Measurements from ENCODE around the gene HLA-DOA.

The HLA-DOA gene

GRCh38 chr6:32995448-32995847 is 13.9 kb downstream of the HLA-DOA start:
- Histone ChIP-seq H3K4me2 (no peak overlapping the region), H2AFZ (ENCODE audit: low read depth) (no peak overlapping the region), H3K27me3 (ENCODE audit: insufficient read depth, low read depth) (no peaks in the 10 kb centered on the region), H3K4me1 (ENCODE audit: low read depth, poor library complexity, severe bottlenecking) (no peaks in the 10 kb centered on the region), H3K79me2 (ENCODE audit: insufficient read depth, low read depth) (no peaks in the 10 kb centered on the region), H3K4me3 (IDR thresholded peaks at IDR 0.05; ENCODE audit: insufficient read depth, low read depth, low read length) (no peak overlapping the region), H3K27ac (no peak overlapping the region), H3K9ac (no peak overlapping the region), H3K36me3 (ENCODE audit: insufficient read depth) (no peaks in the 10 kb centered on the region), H4K20me1 (ENCODE audit: insufficient read depth) (no peaks in the 10 kb centered on the region)
- TF ChIP-seq, protein P1, sequence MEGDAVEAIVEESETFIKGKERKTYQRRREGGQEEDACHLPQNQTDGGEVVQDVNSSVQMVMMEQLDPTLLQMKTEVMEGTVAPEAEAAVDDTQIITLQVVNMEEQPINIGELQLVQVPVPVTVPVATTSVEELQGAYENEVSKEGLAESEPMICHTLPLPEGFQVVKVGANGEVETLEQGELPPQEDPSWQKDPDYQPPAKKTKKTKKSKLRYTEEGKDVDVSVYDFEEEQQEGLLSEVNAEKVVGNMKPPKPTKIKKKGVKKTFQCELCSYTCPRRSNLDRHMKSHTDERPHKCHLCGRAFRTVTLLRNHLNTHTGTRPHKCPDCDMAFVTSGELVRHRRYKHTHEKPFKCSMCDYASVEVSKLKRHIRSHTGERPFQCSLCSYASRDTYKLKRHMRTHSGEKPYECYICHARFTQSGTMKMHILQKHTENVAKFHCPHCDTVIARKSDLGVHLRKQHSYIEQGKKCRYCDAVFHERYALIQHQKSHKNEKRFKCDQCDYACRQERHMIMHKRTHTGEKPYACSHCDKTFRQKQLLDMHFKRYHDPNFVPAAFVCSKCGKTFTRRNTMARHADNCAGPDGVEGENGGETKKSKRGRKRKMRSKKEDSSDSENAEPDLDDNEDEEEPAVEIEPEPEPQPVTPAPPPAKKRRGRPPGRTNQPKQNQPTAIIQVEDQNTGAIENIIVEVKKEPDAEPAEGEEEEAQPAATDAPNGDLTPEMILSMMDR (conservative IDR thresholded peaks at IDR 0.05; ENCODE audit: low read depth, low read length) = no peak

GRCh38 chr6:32993363-32993973 is 15.9 kb downstream of the HLA-DOA start:
- H3K79me2 ChIP-seq (ENCODE audit: insufficient read depth, low read depth) = no peaks in the 10 kb centered on the region
- no peaks in the 10 kb centered on the region for H3K27me3 ChIP-seq (ENCODE audit: insufficient read depth, low read depth)
- no peaks in the 10 kb centered on the region for H3K36me3 ChIP-seq (ENCODE audit: insufficient read depth)
- no peak overlapping the region for H3K4me2 ChIP-seq
- H3K27ac ChIP-seq = no peak overlapping the region
- no peaks in the 10 kb centered on the region for H4K20me1 ChIP-seq (ENCODE audit: insufficient read depth)
- H3K4me3 ChIP-seq (IDR thresholded peaks at IDR 0.05; ENCODE audit: insufficient read depth, low read depth, low read length) = no peak overlapping the region
- no peak overlapping the region for H2AFZ ChIP-seq (ENCODE audit: low read depth)
- TF ChIP-seq, protein P1 (conservative IDR thresholded peaks at IDR 0.05; ENCODE audit: low read depth, low read length) = no peak
- H3K4me1 ChIP-seq (ENCODE audit: low read depth, poor library complexity, severe bottlenecking) = no peaks in the 10 kb centered on the region
- H3K9ac ChIP-seq = no peak overlapping the region

DNA sequence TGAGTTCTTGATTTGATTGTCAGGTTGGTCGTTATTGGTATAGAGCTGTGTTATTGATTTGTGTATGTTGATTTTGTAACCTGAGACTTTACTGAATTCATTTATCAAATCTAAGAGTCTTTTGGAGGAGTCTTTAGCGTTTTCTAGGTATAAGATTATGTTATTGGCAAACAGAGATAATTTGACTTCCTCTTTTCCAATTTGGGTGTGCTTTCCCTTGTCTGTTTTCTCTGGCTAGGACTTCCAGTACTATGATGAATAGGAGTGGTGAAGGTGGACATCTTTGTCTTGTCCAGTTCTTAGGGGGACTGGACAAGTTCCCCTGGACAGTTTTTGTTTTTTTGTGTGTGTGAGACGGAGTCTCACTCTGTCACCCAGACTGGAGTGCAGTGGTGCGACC is 17.4 kb downstream of the HLA-DOA start:
- no peaks in the 10 kb centered on the region for H3K79me2 ChIP-seq (ENCODE audit: insufficient read depth, low read depth)
- TF ChIP-seq, protein P1 (conservative IDR thresholded peaks at IDR 0.05; ENCODE audit: low read depth, low read length) = no peak
- no peaks in the 10 kb centered on the region for H3K27me3 ChIP-seq (ENCODE audit: insufficient read depth, low read depth)
- H2AFZ ChIP-seq (ENCODE audit: low read depth) = no peak overlapping the region
- no peak overlapping the region for H3K4me2 ChIP-seq
- no peak overlapping the region for H3K4me3 ChIP-seq (IDR thresholded peaks at IDR 0.05; ENCODE audit: insufficient read depth, low read depth, low read length)
- H3K27ac ChIP-seq = no peak overlapping the region
- H3K9ac ChIP-seq = no peak overlapping the region
- no peaks in the 10 kb centered on the region for H4K20me1 ChIP-seq (ENCODE audit: insufficient read depth)
- H3K36me3 ChIP-seq (ENCODE audit: insufficient read depth) = no peaks in the 10 kb centered on the region
- H3K4me1 ChIP-seq (ENCODE audit: low read depth, poor library complexity, severe bottlenecking) = no peaks in the 10 kb centered on the region

GRCh38 chr6:32989368-32989767 is 20.0 kb downstream of the HLA-DOA start:
- TF ChIP-seq, protein P1 (conservative IDR thresholded peaks at IDR 0.05; ENCODE audit: low read depth, low read length) = no peak
- H2AFZ ChIP-seq (ENCODE audit: low read depth) = no peak overlapping the region

More at GRCh38 chr6:32989368-32989767, 20.0 kb downstream of the HLA-DOA start:
- Histone ChIP-seq H3K27ac (no peak overlapping the region), H3K27me3 (ENCODE audit: insufficient read depth, low read depth) (no peaks in the 10 kb centered on the region), H3K79me2 (ENCODE audit: insufficient read depth, low read depth) (no peaks in the 10 kb centered on the region), H3K36me3 (ENCODE audit: insufficient read depth) (no peaks in the 10 kb centered on the region), H3K9ac (no peak overlapping the region), H4K20me1 (ENCODE audit: insufficient read depth) (no peaks in the 10 kb centered on the region), H3K4me3 (IDR thresholded peaks at IDR 0.05; ENCODE audit: insufficient read depth, low read depth, low read length) (no peak overlapping the region), H3K4me2 (no peak overlapping the region), H3K4me1 (ENCODE audit: low read depth, poor library complexity, severe bottlenecking) (peaks cover 4% of the 10 kb centered on the region)

All from KMS-11 (cell line).